Measurements from ENCODE around the gene LYRM2. TPM values are rescaled to one million over a fixed set of nuclear protein-coding genes. Genes with fewer than 3 reads are reported as not detected.
A peak's percentile ranks its signal among the peaks of the same experiment; 100 is the strongest.
"Not testable (repeated sequence)": the region's sequence is repeated elsewhere in the genome, so short reads cannot be mapped to it uniquely, and the experiment has no call there.

Gene LYRM2
- total and polyA plus RNA-seq, 4 donors, result 16.8 to 33.7 (median 22.0) TPM

DNA sequence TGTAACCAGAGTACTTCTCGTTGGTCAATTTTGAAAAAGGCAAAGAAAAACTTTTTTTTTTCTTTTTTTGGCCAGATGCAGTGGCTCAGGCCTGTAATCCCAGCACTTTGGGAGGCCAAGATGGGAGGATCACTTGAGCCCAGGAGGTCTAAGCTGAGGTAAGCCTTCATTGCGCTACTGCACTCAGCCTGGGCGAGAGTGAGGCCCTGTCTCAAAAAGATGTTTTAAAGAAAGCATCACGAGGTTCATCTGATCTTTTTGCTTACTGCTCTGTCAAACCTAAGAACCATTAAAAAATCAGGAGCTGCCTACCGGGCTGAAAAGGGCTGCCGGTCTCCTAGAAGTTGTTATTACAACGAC lies 607 bp downstream of the LYRM2 start:
- ATAC-seq (ENCODE audit: low FRiP score) (peak; percentile 27), DNase-seq (no peak)
- H3K36me3 ChIP-seq (ENCODE audit: control insufficient read depth in 1 of 2, insufficient read depth in 2 of 2, low read length in 1 of 2), result no peaks in the 10 kb centered on the region
- intact Hi-C loops (cut with DNase I), result no loop called here
- peak overlapping the region; percentile 29 to 69 for H3K4me3 ChIP-seq (ENCODE audit: low read length in 2 of 2)
- H3K27me3 ChIP-seq (ENCODE audit: control insufficient read depth in 1 of 2, insufficient read depth in 2 of 2, low read length in 1 of 2), result no peaks in the 10 kb centered on the region
- H3K4me1 ChIP-seq (ENCODE audit: control insufficient read depth in 1 of 2, insufficient read depth in 2 of 2, low read length in 2 of 2), result no peaks in the 10 kb centered on the region
- H3K9me3 ChIP-seq (ENCODE audit: control insufficient read depth, low read length), result no peaks in the 10 kb centered on the region
- peak overlapping the region; percentile 52 to 74 for H3K27ac ChIP-seq (ENCODE audit: low read depth in 1 of 2, low read length in 2 of 2)
- WGBS, 2 donors, result 9 to 13% methylated on average over 7 of the region's 7 CpGs

DNA sequence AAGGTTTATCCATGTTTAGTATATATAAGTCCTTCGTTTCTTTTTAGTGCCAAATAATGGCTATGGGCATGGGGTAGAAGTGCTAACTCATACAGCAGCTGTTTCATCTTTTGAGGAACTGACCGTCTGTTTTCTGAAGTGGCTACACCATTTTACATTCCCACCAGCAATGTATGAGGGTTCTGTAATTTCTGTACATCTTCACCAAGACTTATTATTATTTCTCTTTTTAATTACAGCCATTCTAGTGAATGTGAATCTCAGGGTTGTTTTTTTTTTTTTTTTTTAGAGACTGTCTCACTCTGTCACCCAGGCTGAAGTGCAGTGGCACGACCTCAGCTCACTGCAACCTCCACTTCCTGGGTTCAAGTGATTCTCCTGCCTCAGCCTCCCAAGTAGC lies 2.1 kb downstream of the LYRM2 start:
- ATAC-seq (ENCODE audit: low FRiP score); H3K36me3 ChIP-seq (ENCODE audit: control insufficient read depth in 1 of 2, insufficient read depth in 2 of 2, low read length in 1 of 2); DNase-seq; H3K9me3 ChIP-seq (ENCODE audit: control insufficient read depth, low read length); H3K27ac ChIP-seq (ENCODE audit: low read depth in 1 of 2, low read length in 2 of 2); intact Hi-C loops (cut with DNase I); H3K4me3 ChIP-seq (ENCODE audit: low read length in 2 of 2); H3K4me1 ChIP-seq (ENCODE audit: control insufficient read depth in 1 of 2, insufficient read depth in 2 of 2, low read length in 2 of 2); H3K27me3 ChIP-seq (ENCODE audit: control insufficient read depth in 1 of 2, insufficient read depth in 2 of 2, low read length in 1 of 2): not testable (repeated sequence)
- WGBS, 2 donors, result 98 to 99% methylated on average over 3 of the region's 3 CpGs

DNA sequence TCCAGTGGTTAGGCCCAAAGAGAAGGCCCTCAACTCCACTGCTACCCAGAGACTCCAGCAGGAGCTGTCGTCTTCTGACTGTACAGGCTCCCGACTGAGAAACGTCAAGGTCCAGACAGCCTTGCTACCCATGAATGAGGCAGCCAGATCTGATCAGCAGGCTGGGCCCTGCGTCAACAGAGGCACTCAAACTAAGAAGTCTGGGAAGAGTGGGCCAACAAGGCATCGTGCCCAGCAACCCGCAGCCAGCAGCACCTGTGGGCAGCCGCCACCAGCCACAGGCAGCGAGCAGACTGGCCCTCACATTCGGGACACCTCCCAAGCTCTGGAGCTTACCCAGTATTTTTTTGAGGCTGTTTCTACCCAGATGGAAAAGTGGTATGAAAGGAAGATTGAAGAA lies 8.1 kb downstream of the LYRM2 start:
- ATAC-seq (ENCODE audit: low FRiP score) (no peak), DNase-seq (no peak)
- peaks cover 3 to 6% of the 10 kb centered on the region in 2 donors for H3K36me3 ChIP-seq (ENCODE audit: control insufficient read depth in 1 of 2, insufficient read depth in 2 of 2, low read length in 1 of 2)
- peak overlapping the region in 1 of 2 donors; percentile 41 for H3K27ac ChIP-seq (ENCODE audit: low read depth in 1 of 2, low read length in 2 of 2)
- no peaks in the 10 kb centered on the region for H3K27me3 ChIP-seq (ENCODE audit: control insufficient read depth in 1 of 2, insufficient read depth in 2 of 2, low read length in 1 of 2)
- intact Hi-C loops (cut with DNase I), result no loop called here
- 3 to 13% methylated on average over 9 of the region's 9 CpGs for WGBS, 2 donors
- no peak overlapping the region for H3K4me3 ChIP-seq (ENCODE audit: low read length in 2 of 2)
- no peaks in the 10 kb centered on the region for H3K9me3 ChIP-seq (ENCODE audit: control insufficient read depth, low read length)
- H3K4me1 ChIP-seq (ENCODE audit: control insufficient read depth in 1 of 2, insufficient read depth in 2 of 2, low read length in 2 of 2), result no peaks in the 10 kb centered on the region

DNA sequence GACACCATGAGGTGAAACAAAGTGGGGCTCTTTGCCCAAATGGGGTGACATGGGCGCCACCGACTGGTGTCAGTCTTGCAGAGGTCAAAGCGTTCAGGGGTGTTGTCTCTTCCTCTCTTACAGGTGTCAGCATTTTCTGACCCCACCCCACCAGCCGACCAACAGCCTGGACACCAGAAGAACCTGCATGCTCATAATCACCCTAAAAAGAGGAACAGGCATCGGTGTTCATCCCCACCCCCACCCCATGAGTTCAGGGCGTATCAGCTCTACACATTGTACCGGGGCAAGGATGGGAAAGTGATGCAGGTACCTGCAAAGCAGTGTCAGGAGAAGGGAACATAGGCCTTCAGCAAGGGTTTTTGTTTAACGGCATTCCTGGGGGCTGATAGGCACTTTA lies 14.8 kb downstream of the LYRM2 start:
- H3K27ac ChIP-seq (ENCODE audit: low read depth in 1 of 2, low read length in 2 of 2), result no peak overlapping the region
- no peak for DNase-seq
- 86 to 92% methylated on average over 8 of the region's 8 CpGs for WGBS, 2 donors
- H3K4me3 ChIP-seq (ENCODE audit: low read length in 2 of 2), result no peak overlapping the region
- peaks cover 3 to 4% of the 10 kb centered on the region in 2 donors for H3K36me3 ChIP-seq (ENCODE audit: control insufficient read depth in 1 of 2, insufficient read depth in 2 of 2, low read length in 1 of 2)
- no peak for ATAC-seq (ENCODE audit: low FRiP score)
- no peaks in the 10 kb centered on the region for H3K4me1 ChIP-seq (ENCODE audit: control insufficient read depth in 1 of 2, insufficient read depth in 2 of 2, low read length in 2 of 2)
- H3K27me3 ChIP-seq (ENCODE audit: control insufficient read depth in 1 of 2, insufficient read depth in 2 of 2, low read length in 1 of 2), result no peaks in the 10 kb centered on the region
- no peaks in the 10 kb centered on the region for H3K9me3 ChIP-seq (ENCODE audit: control insufficient read depth, low read length)
- intact Hi-C loops (cut with DNase I), result no loop called here

DNA sequence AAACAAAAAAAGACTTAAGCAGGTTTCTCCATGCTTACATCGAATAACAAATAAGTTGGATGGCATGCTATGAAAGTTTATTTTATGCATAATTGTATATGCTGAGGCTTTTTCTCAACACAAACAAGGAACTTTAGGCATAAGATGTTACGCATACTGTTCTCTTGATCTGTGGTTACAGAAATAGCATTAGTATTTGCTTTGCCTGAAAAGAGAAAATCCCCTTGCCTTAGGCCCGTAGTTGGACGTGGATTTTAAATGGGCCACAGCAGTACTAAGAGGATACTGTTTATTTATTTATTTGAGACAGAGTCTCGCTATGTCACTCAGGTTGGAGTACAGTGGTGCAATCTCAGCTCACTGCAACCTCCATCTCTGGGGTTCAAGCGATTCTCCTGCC lies 19.0 kb downstream of the LYRM2 start:
- no peak for DNase-seq
- no peak overlapping the region for H3K4me3 ChIP-seq (ENCODE audit: low read length in 2 of 2)
- WGBS, 2 donors, result 91 to 92% methylated on average over 6 of the region's 6 CpGs
- H3K36me3 ChIP-seq (ENCODE audit: control insufficient read depth in 1 of 2, insufficient read depth in 2 of 2, low read length in 1 of 2), result no peaks in the 10 kb centered on the region
- no peak for ATAC-seq (ENCODE audit: low FRiP score)
- H3K27ac ChIP-seq (ENCODE audit: low read depth in 1 of 2, low read length in 2 of 2), result no peak overlapping the region
- no peaks in the 10 kb centered on the region for H3K27me3 ChIP-seq (ENCODE audit: control insufficient read depth in 1 of 2, insufficient read depth in 2 of 2, low read length in 1 of 2)
- no peaks in the 10 kb centered on the region for H3K4me1 ChIP-seq (ENCODE audit: control insufficient read depth in 1 of 2, insufficient read depth in 2 of 2, low read length in 2 of 2)
- intact Hi-C loops (cut with DNase I), result no loop called here
- H3K9me3 ChIP-seq (ENCODE audit: control insufficient read depth, low read length), result no peaks in the 10 kb centered on the region

DNA sequence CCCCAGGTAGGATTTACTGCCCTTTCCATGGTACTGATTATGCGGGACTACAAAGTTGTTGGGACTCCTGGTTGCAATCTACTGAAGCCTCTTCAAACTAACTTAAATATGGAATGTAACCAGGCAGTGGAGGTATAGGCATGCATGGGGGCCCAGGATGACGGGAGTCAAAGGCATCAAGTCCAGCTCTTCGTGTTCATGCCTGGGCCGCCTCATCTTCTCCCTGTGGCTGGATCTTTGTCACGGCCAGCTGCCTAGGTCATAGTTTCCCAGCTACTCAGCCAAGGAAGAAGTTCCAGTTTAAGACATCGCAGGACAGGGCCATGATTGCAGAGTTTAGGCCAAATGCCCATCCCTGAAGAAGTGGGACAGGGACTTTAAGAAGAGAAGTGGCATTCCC lies 20.5 kb downstream of the LYRM2 start:
- H3K4me1 ChIP-seq (ENCODE audit: control insufficient read depth in 1 of 2, insufficient read depth in 2 of 2, low read length in 2 of 2), result no peaks in the 10 kb centered on the region
- H3K27me3 ChIP-seq (ENCODE audit: control insufficient read depth in 1 of 2, insufficient read depth in 2 of 2, low read length in 1 of 2), result no peaks in the 10 kb centered on the region
- no peak for DNase-seq
- H3K4me3 ChIP-seq (ENCODE audit: low read length in 2 of 2), result no peak overlapping the region
- intact Hi-C loops (cut with DNase I), result no loop called here
- H3K27ac ChIP-seq (ENCODE audit: low read depth in 1 of 2, low read length in 2 of 2), result no peak overlapping the region
- no peaks in the 10 kb centered on the region for H3K36me3 ChIP-seq (ENCODE audit: control insufficient read depth in 1 of 2, insufficient read depth in 2 of 2, low read length in 1 of 2)
- WGBS, 2 donors, result 87 to 92% methylated on average over 6 of the region's 6 CpGs
- H3K9me3 ChIP-seq (ENCODE audit: control insufficient read depth, low read length), result no peaks in the 10 kb centered on the region
- no peak for ATAC-seq (ENCODE audit: low FRiP score)

DNA sequence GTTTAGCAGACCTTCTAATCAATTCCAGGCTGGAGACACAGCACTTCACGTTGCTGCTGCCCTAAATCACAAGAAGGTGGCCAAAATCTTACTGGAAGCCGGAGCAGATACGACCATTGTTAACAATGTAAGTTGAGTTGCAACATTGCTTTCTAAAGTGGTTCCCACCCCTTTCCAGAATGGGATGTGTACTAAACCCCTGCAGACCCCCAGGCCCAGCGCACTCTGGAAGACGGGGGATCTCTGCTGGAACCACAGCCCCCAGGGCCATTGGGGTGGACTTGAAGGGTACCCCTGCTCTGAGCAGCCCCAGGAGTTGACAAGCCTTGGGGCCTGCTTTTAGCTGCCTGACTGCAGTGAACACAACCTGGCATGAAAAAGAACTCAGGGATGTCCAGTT lies 22.0 kb downstream of the LYRM2 start:
- no peak for DNase-seq
- intact Hi-C loops (cut with DNase I), result no loop called here
- 90 to 93% methylated on average over 5 of the region's 5 CpGs for WGBS, 2 donors
- Histone ChIP-seq H3K9me3 (ENCODE audit: control insufficient read depth, low read length) (no peaks in the 10 kb centered on the region), H3K27ac (ENCODE audit: low read depth in 1 of 2, low read length in 2 of 2) (no peak overlapping the region), H3K36me3 (ENCODE audit: control insufficient read depth in 1 of 2, insufficient read depth in 2 of 2, low read length in 1 of 2) (peaks cover 0 to 2% of the 10 kb centered on the region in 2 donors), H3K4me3 (ENCODE audit: low read length in 2 of 2) (no peak overlapping the region), H3K27me3 (ENCODE audit: control insufficient read depth in 1 of 2, insufficient read depth in 2 of 2, low read length in 1 of 2) (no peaks in the 10 kb centered on the region), H3K4me1 (ENCODE audit: control insufficient read depth in 1 of 2, insufficient read depth in 2 of 2, low read length in 2 of 2) (no peaks in the 10 kb centered on the region)
- no peak for ATAC-seq (ENCODE audit: low FRiP score)

DNA sequence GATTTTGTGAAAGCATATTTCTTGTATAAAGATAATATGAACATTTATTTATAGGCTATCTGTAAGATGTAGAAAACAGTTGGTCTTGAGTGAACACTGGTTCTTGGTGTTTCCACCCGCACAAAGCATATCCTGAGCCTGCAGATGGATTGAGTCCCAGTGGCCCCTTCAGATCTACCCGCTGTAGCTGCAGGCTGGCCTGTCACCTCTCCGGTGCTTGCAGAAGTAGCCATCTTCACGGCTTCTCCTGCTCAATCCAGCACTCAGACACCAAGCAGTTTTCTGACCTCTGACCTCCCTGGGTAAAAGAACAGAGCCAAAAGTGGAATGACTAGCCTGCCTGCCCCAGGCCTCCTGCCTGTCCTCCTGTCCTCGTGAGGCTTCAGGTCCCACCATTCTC lies 22.7 kb downstream of the LYRM2 start:
- ATAC-seq (ENCODE audit: low FRiP score) (no peak), DNase-seq (no peak)
- H3K27me3 ChIP-seq (ENCODE audit: control insufficient read depth in 1 of 2, insufficient read depth in 2 of 2, low read length in 1 of 2), result no peaks in the 10 kb centered on the region
- H3K4me3 ChIP-seq (ENCODE audit: low read length in 2 of 2), result no peak overlapping the region
- H3K9me3 ChIP-seq (ENCODE audit: control insufficient read depth, low read length), result no peaks in the 10 kb centered on the region
- intact Hi-C loops (cut with DNase I), result no loop called here
- H3K4me1 ChIP-seq (ENCODE audit: control insufficient read depth in 1 of 2, insufficient read depth in 2 of 2, low read length in 2 of 2), result no peaks in the 10 kb centered on the region
- WGBS, 2 donors, result 57 to 66% methylated on average over 5 of the region's 5 CpGs
- no peak overlapping the region for H3K27ac ChIP-seq (ENCODE audit: low read depth in 1 of 2, low read length in 2 of 2)
- H3K36me3 ChIP-seq (ENCODE audit: control insufficient read depth in 1 of 2, insufficient read depth in 2 of 2, low read length in 1 of 2), result peaks cover 0 to 2% of the 10 kb centered on the region in 2 donors

DNA sequence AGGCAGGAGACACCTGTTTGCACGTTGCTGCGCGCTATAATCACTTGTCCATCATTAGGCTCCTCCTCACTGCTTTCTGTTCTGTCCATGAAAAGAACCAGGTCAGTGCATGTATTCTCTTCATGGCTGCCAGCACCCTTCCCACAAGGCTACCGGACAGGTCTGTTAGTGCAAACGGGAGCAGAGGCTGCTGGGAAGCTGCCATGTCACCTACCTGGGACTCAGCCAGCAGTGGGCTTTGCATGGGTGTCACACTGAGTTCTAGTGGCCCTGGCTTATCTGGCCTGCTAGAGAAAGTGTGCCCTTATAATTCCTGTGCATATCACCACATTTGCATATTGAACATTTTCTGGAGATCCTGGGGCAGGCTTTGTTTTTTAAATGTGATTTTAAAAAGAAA lies 24.8 kb downstream of the LYRM2 start:
- Histone ChIP-seq H3K27ac (ENCODE audit: low read depth in 1 of 2, low read length in 2 of 2) (no peak overlapping the region), H3K27me3 (ENCODE audit: control insufficient read depth in 1 of 2, insufficient read depth in 2 of 2, low read length in 1 of 2) (no peaks in the 10 kb centered on the region), H3K9me3 (ENCODE audit: control insufficient read depth, low read length) (no peaks in the 10 kb centered on the region), H3K4me1 (ENCODE audit: control insufficient read depth in 1 of 2, insufficient read depth in 2 of 2, low read length in 2 of 2) (no peaks in the 10 kb centered on the region), H3K36me3 (ENCODE audit: control insufficient read depth in 1 of 2, insufficient read depth in 2 of 2, low read length in 1 of 2) (peaks cover 0 to 2% of the 10 kb centered on the region in 2 donors), H3K4me3 (ENCODE audit: low read length in 2 of 2) (no peak overlapping the region)
- DNase-seq (no peak), ATAC-seq (ENCODE audit: low FRiP score) (no peak)
- intact Hi-C loops (cut with DNase I), result loop anchor here in 1 of 2 donors (5.0 kb wide), 1 partner anchor 241 kb away; no protein-coding TSS in a partner anchor
- WGBS, 2 donors, result 68 to 69% methylated on average over 5 of the region's 5 CpGs

Measured in aorta (tissue), 5 donors.